Measurements from ENCODE around the gene COA1.

The COA1 gene

DNA sequence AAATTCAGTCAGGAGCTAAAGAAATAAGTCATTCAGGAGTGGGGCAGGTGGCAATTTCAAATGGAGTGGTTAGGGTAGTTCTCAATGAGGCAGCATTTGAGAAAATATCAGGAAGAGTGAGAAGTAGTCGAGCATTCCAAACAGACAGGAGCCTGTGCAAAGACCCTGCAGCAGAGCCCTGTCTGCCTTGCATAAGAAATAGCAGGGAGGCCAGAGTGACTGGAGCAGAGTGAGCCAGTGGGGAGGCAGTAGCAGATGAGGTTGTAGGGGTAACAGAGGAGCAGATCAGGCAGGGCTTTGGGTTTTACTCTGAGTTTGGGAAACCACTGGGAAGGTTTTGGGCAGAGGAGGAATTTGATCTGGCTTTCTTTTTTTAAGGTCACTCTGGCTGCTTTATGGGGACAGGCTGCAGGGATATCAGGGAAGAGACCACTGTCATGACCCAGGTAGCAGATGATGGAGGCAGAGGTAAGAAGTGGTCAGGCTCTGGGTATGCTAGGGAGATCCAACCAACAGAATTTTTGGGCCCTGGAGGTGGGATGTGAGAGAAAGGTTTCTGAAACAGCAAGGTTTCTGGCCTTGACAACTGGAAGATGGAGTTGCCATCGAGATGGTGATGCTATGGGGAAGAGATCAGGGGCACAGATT, 27.9 kb upstream of the COA1 start:
- TF ChIP-seq, protein P1, sequence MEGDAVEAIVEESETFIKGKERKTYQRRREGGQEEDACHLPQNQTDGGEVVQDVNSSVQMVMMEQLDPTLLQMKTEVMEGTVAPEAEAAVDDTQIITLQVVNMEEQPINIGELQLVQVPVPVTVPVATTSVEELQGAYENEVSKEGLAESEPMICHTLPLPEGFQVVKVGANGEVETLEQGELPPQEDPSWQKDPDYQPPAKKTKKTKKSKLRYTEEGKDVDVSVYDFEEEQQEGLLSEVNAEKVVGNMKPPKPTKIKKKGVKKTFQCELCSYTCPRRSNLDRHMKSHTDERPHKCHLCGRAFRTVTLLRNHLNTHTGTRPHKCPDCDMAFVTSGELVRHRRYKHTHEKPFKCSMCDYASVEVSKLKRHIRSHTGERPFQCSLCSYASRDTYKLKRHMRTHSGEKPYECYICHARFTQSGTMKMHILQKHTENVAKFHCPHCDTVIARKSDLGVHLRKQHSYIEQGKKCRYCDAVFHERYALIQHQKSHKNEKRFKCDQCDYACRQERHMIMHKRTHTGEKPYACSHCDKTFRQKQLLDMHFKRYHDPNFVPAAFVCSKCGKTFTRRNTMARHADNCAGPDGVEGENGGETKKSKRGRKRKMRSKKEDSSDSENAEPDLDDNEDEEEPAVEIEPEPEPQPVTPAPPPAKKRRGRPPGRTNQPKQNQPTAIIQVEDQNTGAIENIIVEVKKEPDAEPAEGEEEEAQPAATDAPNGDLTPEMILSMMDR (conservative IDR thresholded peaks at IDR 0.05; ENCODE audit: low read depth, low read length): no peak
- DNase-seq (ENCODE audit: low read depth): no peak
- no peak overlapping the region for H3K4me3 ChIP-seq (ENCODE audit: low read length)

DNA sequence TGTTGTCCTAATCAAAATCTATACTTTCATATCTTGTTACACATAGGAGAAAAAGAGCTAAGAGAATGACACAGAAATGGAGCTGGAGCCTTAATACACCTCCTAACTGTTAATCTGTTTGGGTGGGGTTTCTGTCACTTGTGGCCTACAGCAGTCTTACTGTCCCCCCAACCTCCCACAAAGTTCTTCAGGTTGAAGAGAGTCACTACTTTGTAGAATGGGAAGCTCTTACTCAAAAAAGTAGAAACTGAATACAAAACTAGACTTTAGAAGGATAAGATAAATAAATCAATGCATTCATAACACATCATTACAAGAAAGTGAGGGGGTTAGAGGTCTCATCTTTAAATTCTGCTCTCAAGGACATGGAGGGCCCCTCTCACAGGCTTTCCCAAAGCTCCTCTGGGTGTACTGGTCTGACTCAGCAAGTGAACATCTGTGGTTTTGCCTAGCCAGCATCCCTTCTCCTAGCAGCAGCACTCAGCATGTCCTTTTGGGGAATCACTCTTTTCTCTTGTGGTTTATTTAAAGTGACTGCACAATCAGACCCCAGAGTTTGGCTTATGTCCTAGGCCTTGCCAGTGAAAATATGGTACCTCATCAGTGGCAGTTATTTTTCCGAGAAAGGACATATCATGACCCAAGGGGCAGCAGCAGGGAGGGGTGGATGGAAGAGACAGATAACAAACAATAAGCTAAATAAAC, 27.2 kb upstream of the COA1 start:
- no peak overlapping the region for H3K4me3 ChIP-seq (ENCODE audit: low read length)
- TF ChIP-seq, protein P1 (conservative IDR thresholded peaks at IDR 0.05; ENCODE audit: low read depth, low read length): no peak
- no peak for DNase-seq (ENCODE audit: low read depth)

DNA sequence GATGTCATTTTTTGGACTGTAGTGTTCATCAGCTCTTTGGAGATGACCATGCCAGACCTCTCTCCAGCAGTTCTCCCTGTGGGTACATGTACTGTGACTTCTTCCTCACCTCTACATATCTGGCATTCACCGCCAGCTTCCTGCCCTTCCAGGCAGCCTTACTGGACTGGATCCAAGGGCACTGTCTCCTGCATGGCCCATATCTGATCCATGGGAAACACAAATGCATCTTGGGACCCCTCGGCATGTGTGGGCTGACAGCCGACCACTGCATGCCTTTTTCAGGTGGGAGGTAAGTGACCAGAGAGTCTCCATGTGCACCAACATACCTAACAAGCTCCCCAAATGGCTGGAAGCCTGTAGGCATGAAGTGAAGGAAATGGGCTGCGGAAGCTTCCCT, 25.3 kb upstream of the COA1 start:
- DNase-seq (ENCODE audit: low read depth): no peak
- no peak overlapping the region for H3K4me3 ChIP-seq (ENCODE audit: low read length)
- TF ChIP-seq, protein P1 (conservative IDR thresholded peaks at IDR 0.05; ENCODE audit: low read depth, low read length): no peak

DNA sequence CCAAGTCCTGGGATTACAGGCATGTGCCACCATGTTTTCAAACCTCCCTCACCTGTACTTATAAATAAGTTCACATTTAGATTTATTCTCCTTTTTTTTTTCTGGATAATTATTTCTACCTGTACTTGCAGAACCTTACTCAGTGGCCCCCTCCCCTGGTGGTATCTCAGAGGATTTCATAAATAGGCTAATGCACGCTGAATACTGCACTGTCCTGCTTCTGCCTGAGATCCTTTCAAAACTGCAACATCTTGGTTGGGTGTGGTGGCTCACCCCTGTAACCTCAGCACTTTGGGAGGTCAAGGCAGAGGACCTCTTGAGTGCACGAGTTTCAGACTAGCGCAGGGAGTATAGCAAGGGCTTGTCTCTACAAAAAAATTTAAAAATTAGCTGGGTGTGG, 24.5 kb upstream of the COA1 start:
- TF ChIP-seq, protein P1 (conservative IDR thresholded peaks at IDR 0.05; ENCODE audit: low read depth, low read length): no peak
- no peak for DNase-seq (ENCODE audit: low read depth)
- H3K4me3 ChIP-seq (ENCODE audit: low read length): no peak overlapping the region

DNA sequence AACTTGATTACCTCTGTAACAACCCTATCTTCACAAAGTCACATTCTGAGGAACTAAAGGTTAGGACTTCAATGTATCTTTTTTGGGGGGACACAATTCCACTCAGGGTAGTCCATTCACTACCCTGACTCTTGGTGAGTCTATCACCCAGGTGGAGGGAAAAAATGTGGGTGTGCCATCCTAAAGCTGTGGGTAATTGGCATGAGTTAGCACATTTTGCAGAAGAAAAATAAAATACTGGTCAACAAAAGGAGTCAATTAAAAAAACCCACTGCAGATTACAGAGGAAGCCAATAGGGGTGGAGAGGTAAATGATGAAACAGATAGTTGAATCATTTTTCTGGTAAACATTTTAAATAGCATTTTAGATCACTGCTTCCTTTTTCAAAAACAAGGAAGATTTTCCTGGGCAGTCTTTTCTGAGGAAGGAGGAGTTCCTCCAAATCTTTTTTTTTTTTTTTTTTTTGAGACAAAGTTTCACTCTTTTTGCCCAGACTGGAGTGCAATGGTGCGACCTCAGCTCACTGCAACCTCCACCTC, 24.0 kb upstream of the COA1 start:
- no peak for DNase-seq (ENCODE audit: low read depth)
- TF ChIP-seq, protein P1 (conservative IDR thresholded peaks at IDR 0.05; ENCODE audit: low read depth, low read length): no peak
- no peak overlapping the region for H3K4me3 ChIP-seq (ENCODE audit: low read length)

DNA sequence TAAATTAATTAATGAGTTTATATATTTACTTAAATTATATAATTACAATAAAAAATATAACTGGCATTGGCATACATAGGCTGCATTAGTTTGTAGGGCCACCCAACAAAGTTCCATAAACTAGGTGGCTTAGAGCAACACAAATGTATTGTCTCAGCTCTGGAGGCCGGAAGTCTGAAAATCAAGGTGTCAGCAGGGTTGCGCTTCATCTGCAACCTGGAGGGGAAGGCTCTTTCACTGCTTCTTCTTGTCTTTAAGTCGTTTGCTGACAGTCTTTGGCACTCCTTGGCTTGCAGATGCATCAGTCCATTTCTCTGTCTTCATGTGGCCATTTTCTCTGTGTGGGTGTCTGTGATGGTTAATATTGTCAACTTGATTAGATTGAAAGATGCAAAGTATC, 23.1 kb upstream of the COA1 start:
- DNase-seq (ENCODE audit: low read depth): no peak
- TF ChIP-seq, protein P1 (conservative IDR thresholded peaks at IDR 0.05; ENCODE audit: low read depth, low read length): no peak
- H3K4me3 ChIP-seq (ENCODE audit: low read length): no peak overlapping the region

All from retinal pigment epithelial cell (primary cell).